Stimulated activated CD4-positive, alpha-beta T cell treated with anti-CD3 and anti-CD28 coated beads, Interleukin-12 subunit alpha, Interleukin-12 subunit beta, amount 100 ng/mL, for 24 hours (primary cell): Measurements from ENCODE around the gene MDH1.

Experiments used
- DNase-seq, 2 experiments: peaks; one replicate each; pipeline ENCODE4 v3.0.0-alpha.2; 2020; ENCODE audit warnings: low read depth in 2 of 2

MDH1 gene

DNA sequence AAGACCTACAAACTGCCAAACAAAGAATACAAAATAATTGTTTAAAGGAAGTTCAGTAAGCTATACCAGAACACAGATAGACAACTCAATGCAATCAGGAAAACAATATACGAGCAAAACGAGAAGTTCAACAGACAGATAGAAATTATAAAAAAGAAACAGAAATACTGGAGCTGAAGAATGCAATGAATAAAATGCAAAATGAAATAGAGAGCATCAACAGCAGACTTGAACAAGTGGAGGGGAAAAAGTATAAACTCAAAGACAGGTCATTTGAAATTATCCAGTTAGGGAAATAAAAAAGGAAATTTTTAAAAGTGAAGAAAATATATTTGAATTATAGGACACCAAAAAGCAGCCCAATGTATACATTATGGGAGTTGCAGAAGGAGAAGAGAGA lies 43.6 kb downstream of the MDH1 start:
- DNase-seq: no peak

DNA sequence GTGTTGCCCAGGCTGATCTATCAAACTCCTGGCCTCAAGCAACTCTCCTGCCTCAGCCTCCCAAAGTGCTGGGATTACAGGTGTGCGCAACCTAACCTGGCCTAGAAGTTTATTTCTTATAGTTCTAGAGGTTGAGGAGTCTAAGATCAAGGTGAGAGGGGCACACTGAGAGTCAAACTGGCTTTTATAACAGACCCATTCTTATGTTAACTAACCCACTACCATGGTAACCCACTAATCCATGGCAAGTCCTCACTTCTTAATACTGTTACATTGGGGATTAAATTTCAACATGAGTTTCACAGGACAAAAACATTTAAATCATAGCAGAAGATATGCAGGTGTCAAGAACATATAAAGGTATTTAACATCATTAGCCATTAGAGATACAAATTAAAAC lies 50.6 kb downstream of the MDH1 start:
- no peak for DNase-seq

DNA sequence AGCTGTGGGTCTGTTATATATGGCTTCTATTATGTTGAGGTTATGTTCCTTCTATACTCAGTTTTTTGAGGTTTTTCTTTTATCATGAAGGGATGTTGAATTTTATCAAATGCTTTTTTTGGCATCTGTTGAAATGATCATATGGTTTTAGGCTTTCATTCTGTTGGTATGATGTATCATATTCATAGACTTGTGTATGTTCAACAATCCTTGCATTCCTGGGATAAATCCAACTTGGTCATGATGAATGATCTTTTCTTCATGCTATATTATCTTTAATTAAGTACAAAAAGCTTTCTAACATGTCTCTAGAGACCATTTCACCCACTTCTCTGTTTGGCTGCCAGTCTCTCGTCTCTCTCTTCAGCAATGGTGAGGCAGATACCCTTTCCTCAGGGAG lies 54.2 kb downstream of the MDH1 start:
- no peak for DNase-seq

DNA sequence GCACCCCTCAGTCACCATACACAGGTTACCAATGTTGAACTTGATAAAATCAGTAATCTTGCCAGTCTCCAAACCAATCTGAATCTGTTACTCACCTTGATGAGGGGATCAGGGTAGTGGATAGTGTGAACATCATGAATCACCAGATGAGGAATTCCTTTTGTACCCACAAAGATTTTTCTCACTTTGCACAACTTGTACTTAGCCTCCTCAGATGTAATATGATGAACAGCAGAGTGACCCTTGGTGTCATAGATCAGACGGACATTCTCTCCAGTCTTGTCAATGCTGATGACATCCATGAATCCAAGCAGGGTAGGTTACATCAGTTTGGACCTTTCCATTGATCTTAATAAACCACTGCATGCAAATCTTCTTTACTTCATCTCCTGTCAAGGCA lies 54.7 kb downstream of the MDH1 start:
- no peak for DNase-seq

DNA sequence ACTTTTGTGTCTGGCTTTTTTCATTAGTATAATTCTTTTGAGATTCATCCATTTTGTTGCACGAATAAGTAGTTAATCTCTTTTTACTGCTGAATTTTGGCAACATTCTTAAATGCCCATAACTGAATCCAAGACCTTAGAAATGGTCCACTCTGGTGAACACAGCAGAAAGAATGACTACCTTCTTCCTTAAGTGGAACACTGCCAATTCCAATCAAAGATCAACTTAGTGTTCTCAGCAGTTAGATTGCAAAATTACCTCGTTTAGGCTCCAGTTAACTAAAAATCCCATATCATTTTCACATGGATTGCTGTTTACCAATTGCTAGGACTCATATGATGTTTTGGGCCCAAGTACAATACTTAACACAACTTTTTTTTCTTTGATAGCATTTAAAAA lies 59.9 kb downstream of the MDH1 start:
- DNase-seq: no peak

DNA sequence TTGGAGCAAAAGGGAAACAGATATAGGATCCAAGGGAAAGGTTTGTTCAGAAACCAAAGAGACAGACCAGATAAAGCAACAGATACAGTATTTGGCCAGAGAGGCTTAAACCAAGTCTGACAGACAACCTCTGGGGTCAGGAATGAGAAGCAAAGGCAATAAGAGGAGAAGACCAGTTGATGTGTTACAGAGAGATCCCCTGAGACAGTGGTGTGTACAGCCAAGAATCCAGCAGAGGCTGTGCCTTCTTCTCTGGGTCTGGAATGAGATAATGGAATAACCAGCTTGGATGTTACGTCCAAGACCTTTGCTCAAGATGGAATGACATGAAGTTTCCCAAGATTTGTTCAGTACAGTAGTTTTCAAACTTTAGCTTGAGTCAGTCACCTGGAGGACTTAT lies 61.1 kb downstream of the MDH1 start:
- no peak for DNase-seq

DNA sequence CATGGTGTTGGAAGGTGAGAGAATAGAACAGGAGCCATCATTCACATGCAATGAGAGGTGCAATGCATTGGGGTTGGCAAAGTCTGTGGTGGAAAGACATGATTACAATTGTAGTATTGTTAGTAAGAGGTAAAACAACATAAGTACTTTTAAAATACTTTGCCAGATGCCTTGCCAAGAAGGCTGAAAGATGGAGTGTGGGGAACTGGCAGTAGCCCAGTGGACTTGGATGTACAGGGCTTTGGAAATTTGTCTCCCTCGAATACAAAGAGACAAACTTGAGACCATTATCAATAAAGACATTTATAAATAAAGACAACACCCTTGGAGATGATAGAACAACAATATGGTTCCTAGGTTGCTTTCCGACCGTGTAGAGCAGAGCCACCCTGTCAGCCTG lies 62.0 kb downstream of the MDH1 start:
- DNase-seq: no peak

DNA sequence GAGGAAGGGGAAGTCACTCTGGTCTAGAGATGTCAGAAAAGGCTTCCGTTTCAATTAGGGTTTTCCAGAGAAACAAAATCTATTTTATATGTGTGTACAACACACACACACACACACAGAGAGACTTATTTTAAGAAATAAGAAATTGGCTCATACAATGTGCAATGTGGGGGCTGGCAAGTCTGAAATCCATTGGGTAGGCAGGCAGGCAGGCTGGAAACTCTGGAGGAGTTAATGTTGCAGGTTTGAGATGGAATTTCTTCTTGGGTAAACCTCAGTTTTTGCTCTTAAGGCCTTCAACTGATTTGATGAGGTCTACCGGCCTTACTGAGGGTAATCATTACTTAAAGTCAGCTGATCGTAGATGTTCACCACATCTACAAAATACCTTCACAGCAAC lies 62.6 kb downstream of the MDH1 start:
- no peak for DNase-seq

DNA sequence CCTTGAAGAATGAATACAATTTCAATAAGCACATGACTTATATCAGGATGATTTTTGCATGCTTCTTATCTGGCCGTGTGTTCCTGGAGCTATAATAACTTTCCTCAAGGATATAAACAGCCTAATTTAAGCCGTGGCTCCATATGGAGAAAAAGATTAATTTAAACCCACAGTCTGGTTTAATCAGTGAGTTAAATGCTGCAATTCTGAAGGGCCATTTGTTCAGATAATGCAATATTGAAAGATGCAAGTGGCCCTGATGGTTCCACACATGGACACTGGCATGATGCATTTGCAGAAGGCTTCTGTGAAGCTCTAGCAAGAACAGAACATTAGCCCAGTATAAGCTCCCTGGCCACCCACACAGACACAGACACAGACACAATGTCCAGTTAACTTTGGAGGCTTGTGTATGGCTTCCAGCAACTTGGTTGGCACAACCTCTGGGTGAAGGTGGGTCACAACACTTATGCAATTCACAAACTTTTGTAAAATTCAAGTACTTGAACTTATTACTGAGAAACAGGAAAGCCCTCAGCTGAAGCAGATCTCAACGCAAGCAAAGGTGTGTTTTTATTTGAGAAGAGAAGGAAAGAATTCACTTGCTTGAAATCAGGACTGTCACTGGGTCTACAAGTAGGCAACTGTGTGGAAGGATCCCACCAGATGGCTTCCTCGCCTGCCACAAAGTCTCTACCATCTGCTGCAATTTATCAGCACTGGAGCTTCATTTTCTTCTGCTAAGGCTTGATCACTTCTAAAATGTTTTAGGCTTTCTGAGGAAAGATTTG lies 63.3 kb downstream of the MDH1 start:
- DNase-seq: no peak

DNA sequence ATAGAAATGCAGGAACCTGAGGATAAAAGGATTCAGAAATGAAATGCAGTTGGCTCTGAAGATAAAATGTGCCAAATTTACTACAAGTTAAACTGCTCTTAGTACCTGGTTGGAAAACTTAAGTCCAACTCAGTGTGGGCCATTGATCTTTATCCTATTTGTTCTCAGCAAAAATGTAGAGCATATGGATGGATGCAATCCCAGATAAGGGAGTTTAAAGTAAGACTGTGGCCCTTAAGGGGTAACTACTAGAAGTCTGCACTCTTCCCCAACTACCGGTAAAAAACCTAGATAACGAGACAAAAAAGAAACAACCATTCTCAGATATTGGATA lies 63.9 kb downstream of the MDH1 start:
- no peak for DNase-seq

DNA sequence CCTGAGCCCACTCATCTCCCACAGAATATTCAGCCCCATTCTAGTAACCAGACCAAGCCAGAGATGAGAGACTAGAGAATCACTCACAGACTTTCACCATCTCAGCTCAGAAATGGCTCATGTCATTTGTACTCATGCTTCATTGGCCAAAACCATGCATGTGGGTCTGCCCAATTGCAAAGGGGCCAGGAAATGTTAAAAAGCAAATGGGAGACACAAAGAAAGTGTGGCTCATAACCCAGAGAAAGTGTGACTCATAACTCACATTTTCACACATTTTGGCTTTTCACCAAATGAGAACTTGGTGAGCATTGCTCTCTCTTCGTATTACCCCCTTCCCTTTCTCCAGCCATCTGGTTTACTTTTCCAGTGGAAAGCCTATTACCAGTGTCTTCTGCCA lies 66.2 kb downstream of the MDH1 start:
- DNase-seq: no peak
